GM21423 (cell line): ENCODE results near the gene TRPV2.

ENCODE experiments used
- ATAC-seq: cut with Tn5 transposase; IDR thresholded peaks from one replicate; pipeline ENCODE4 v1.9.1; 2021; ENCODE audit warnings: mild to moderate bottlenecking, moderate library complexity; ENCODE audit not compliant: unreplicated experiment

The TRPV2 gene

DNA sequence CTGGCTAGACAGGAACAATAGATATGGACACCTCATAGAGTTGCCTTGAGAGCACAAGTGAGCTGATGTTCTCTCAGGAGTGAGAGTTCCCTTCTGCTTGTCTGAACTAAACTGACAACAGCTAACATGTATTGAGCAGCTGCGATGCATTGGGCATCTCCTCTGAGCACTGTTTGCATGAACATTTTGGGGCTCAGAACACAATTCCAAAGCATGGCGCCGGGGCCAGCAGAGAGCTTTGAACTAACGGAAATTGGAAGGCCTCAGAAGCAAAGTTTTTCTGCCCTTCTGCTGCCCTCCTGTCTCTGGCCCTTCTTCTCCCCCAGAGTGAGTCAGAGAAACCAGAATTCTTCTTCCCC, 38.1 kb downstream of the TRPV2 start:
- ATAC-seq: no peak

- ATAC-seq: no peak
Observed at GRCh38 chr17:16455997-16456741, 40.8 kb downstream of the TRPV2 start.

DNA sequence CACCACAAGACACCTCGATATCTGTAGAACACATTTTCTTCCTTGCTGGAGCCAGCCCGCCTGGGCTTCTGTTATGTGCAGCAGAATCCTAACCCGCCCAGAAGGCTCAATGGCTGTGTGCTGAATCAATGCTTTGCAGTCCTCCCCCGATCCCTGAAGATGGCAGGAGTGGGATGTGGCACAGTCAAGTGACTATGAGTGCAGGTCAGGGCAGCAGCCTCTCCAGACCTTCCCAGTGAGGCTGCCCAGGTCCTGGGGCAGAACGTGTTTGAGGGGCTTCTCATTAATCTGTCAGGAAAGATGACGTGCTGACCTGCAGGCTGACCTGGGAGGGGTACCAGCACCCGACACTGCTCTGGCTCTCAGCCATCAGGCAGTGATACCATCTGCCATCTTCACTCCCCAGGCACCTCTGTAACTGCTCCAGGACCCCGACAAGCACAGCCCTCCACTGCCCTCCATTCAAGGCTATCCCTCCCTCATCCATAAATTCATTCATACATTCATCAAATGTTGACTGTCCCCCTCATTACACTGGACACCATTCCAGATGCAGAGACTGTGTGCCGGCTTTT, 41.5 kb downstream of the TRPV2 start:
- ATAC-seq: no peak

DNA sequence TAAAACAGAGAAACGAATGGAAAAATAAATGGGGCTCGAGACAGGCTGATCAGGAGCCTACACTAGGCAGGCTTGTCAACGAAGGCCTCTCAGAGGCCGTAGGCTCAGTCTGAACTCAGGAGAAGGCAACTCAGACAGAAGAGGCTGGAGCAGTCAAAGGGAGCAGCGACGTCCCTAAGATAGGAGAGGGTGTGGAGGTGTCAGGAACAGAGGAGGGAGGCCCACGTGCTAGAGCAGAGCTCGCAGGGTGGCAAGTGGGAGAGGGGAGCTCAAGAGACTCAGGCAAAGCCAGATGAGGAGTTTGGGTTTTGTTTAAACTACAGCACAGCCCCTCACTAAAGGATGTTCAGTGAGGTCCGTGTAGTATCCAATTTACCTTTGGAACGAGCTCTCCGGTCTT, 43.9 kb downstream of the TRPV2 start:
- no peak for ATAC-seq

DNA sequence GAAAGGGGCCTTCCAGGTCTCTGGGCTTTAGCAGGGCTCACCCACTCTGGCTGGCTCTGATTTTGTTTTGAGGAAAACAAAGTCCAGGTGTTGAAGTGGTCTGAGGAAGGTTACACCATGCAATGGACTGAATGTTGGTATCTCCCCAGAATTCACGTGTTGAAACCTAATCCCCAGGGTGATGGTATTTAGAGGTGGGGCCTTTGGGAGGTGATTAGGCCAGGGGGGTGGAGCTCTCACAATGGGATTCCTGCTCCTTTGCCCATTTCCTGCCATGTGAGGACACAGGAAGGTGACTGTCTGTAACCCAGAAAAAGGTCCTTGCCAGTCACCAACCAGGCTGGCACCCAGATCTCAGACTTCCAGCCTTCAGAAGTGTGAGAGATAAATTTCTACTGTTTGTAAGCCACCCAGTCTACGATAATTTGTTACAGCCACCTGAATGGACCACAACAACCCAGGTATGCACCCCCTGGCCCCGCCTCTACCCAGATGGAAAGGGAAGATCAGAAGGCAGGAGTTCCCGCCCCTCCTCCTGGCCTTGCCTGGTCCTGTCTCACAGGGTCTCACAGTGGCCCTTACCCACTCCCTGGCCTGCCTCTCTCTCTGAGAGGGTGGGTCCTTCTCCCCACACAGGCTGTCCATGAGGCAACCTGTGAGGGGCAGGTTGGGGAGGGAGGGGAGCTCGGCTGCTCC, 44.6 kb downstream of the TRPV2 start:
- ATAC-seq: no peak

DNA sequence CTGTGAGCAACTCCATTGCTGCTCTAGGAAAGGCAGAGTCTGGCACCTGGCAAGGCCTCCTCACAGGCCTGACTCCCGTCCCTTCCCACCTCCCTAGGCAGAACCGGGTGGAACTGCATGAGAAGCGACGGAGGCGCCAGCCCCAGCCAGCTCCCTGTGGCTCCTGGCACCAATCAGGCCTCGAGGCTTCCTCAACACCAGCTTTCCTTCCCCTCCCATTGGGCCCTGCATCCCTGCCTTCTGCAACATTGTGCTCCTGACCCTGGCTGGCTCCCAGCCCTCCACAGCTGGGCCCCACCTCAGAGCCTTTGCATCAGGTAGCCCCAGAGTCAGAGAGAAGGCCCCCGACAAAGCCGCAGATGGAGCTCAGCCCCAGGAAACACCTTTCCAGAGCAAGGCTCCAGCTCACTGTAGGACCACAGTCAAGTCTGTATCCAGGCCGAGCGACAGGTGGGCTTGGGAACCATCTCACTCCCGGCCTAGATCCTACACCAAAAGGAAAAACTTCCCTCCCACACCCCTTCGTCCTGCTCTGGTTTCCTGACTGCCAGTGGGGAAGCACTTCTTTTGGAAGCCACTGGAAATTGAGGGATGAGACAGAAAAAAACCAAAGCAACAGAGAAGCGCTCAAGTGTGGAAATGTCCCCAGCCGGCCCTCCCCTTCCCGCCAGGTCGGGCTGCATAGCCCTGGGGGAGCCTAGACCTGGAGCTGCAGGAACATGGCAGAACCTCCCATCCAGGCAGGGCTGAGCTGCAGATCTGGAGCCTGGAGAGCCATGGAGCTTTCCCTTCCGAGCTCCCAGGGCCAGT, 45.6 kb downstream of the TRPV2 start:
- no peak for ATAC-seq

DNA sequence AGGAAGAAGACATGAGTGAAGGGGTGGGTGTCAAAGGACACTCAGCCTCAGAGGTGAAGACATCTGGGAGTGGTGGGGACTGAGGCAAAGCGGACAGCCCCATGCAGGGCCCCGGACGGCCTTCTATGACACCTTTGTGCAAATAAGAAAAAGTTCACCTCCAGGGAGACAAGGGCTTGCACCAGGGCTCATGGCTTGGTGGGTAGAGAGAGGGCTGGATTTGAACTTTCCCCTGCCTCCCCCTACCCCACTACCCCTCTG, 46.2 kb downstream of the TRPV2 start:
- no peak for ATAC-seq

DNA sequence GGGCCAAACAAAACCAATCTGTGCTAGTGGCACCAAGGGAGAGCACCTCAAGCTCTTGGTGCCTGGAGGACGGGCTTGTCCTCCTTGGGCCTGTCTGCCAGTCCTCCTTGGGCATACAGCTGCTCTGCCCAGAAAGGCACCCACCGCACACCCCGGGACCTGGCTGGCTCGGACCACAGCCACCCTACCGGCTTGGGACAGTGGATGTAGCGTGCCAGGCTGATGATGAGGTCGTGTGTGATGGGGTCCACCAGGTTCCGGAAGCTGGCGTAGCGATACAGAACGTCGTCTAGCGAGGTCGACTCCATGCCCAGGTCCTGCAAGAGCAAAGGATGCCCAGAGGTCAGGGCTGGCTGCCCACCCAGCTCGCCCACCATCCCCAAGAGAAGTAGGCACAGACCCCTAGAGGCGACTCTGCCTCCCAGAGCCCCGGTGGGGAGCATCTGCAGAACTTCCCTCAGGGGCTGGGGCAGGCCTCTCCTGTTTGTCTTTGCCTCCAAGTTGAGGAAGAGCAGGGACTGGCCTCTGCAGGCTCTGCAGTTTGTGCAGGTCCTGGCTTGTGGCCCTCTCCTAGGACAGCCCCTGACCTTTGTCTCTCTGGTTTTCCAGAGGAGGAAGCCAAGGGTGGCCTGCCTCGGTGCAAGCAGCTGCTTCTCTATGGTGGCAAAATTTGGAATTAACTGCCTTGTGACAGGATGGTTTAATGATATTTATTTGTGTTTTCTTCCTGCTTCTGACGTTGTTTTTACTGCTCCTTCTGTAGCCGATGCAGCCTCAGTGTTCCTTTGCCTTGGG, 46.9 kb downstream of the TRPV2 start:
- no peak for ATAC-seq

- no peak for ATAC-seq
Observed at GRCh38 chr17:16463358-16464302, 48.3 kb downstream of the TRPV2 start.

- no peak for ATAC-seq
Observed at GRCh38 chr17:16464303-16465051, 49.1 kb downstream of the TRPV2 start.

DNA sequence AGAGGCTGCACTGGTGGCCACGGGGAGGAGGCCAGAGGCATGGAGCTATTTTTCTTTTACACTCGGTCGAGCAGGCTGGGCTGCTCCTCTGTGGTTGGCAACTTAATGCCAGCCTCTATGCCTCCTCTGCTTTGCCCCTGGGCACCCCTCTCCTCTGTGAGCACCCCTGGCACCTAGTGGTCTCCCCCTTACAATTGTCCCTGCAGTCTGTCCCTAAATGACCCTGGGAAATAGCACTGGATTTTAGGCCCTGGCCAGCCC, 49.6 kb downstream of the TRPV2 start:
- no peak for ATAC-seq

DNA sequence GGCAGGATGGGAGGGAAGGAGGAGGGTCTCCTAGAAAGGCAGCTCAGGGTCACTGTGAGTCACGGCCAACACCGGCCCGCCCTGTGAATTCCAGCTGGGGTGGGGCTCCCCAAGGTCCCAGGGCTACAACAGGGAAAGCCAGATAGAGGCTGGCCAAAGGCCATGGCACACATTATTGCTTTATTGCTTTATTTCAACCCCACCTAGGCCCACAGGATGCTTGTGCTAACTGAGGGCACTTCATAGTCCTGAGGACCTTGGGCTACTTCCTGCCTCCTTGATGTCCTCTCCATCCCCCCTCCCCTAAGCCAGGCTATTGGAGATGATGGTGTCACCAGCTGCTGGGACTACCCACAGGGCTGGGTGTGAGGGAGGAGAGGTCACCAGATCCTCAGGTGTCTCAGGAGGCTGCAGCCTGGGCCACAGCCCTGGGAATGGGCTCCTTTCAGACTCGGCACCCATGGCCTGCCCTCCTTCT, 50.5 kb downstream of the TRPV2 start:
- no peak for ATAC-seq

- no peak for ATAC-seq
Observed at GRCh38 chr17:16466407-16466806, 51.0 kb downstream of the TRPV2 start.

GRCh38 chr17:16467044-16467443, 51.7 kb downstream of the TRPV2 start:
- no peak for ATAC-seq

DNA sequence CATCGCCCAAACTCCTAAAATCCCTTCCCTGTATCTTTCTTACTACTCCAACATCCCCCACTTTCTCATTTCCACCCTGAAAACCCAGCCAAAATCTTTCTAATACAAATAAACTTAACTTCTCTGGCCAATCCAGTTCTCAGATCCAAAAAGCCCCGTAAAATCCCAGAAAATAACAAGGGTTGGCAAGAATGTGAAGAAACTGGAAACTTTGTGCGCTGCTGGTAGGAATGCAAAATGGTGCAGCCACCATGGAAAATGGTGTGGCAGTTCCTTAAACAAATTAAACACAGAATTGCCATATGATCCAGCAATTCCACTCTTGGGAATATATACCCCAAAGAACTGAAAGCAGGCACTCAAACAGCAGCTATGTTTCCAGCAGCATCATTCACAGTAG, 52.5 kb downstream of the TRPV2 start:
- ATAC-seq: no peak

- no peak for ATAC-seq
Observed at GRCh38 chr17:16468428-16468992, 53.1 kb downstream of the TRPV2 start.

GRCh38 chr17:16470265-16470664, 54.9 kb downstream of the TRPV2 start:
- no peak for ATAC-seq

GRCh38 chr17:16471295-16471694, 55.9 kb downstream of the TRPV2 start:
- ATAC-seq: no peak

DNA sequence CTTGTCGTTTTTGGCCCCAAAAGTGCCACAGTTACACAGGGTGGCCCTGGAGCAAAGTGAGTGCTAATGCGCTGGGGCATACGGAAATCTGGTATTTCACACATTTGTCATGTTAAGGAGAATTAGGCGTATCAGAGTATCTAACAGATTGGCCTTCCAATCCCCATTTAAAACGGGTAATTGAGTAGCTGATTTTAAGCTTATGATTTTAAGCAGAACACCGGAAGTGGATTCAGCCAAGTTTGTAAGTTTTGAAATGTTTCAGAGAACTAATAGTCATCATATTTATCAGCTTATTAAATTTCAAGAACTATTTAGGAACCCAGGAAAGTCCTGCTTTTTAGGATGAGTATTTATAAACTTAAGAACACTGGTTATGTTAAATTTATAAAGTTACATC, 57.2 kb downstream of the TRPV2 start:
- no peak for ATAC-seq
